Right ventricle myocardium superior (tissue), 1 donor: ENCODE results near the gene KRTAP10-10. TPM values are rescaled to one million over a fixed set of nuclear protein-coding genes. Genes with fewer than 3 reads are reported as not detected.
"Not testable (repeated sequence)": the region's sequence is repeated elsewhere in the genome, so short reads cannot be mapped to it uniquely, and the experiment has no call there.

Source experiments
- ATAC-seq: fragments of 200-7000 bp; cut with Tn5 transposase; one replicate; pipeline ENCODE4 v1.9.1; 2020; ENCODE audit warnings: mild to moderate bottlenecking; ENCODE audit not compliant: poor library complexity
- DNase-seq: peaks from one replicate; pipeline ENCODE4 v3.0.0-alpha.2; 2020
- intact Hi-C: fragments of 100-400 bp; cut with DNase I; formaldehyde crosslinking; loops from one replicate; pipeline ENCODE4 v1.11.2; 2022
- long read RNA-seq: library from polyadenylated mRNA; unstranded; transcript quantifications from one replicate; pipeline ENCODE4 v2.0.0, GENCODE V29; 2021
- total RNA-seq: library from RNA; stranded (reverse); fragmentation: NEBNext Ultra II Directional; extraction: Animal tissue kit (Norgen Biotek cat#: 25700); gene quantifications from one replicate; pipeline ENCODE4 v1.2.1, GENCODE V29; 2021
- donor health status: DM: no; HTN: yes; CAD: no; lungs with severe emphysema.

Gene KRTAP10-10, protein sequence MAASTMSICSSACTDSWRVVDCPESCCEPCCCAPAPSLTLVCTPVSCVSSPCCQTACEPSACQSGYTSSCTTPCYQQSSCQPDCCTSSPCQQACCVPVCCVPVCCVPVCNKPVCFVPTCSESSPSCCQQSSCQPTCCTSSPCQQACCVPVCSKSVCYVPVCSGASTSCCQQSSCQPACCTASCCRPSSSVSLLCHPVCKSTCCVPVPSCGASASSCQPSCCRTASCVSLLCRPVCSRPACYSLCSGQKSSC
- not detected for total RNA-seq
- long read RNA-seq: 0 reads

DNA sequence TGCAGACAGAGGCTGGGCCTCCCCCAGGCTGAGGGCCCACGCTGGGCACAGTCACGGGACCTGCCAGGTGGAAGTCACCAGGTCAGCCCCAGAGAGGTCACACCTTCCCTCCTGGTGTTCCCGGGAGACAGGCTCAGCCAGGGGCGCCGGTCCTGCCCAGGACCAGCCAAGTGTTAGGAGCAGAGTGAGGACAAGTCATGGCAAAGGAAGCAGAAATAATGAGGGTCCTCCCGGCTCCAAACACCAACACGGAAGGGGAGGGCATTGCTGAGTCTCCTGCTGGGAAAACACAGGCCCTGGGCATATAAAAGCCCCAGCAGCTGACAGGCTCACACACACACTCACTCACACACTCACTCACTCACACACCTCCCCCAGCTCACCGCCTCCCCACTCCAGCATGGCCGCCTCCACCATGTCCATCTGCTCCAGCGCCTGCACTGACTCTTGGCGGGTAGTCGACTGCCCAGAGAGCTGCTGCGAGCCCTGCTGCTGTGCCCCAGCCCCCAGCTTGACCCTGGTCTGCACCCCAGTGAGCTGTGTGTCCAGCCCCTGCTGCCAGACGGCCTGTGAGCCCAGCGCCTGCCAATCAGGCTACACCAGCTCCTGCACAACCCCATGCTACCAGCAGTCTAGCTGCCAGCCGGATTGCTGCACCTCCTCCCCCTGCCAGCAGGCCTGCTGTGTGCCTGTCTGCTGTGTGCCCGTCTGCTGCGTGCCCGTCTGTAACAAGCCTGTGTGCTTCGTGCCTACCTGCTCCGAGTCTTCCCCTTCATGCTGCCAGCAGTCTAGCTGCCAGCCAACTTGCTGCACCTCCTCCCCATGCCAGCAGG lies at the start of gene KRTAP10-10:
KRTAP10-10 (plus strand) TSS at position 339 of the 833 bp plus-strand sequence; CDS start at position 401, 62 bp downstream.
- intact Hi-C loops: no loop called here
- ATAC-seq (no peak), DNase-seq (no peak)

DNA sequence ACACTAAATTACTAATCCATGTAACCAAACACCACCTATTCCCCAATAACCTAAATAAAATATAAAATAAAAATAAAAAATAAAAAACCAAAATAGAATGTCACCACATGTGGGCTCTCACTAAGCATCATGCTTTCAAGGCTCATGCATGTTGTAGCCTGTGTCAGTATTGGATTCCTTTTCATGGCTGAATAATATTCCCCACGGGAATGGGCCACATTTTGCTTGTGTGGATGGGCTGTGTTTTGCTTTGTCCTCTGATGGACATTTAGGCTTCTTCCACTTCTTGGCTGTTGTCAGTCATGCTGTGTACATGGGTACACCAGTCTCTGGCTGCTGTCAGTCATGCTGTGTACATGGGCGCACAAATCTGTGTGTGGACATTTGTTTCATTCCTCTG lies 48.1 kb upstream of the KRTAP10-10 start:
- no peak for ATAC-seq
- DNase-seq: no peak
- intact Hi-C loops: no loop called here

- intact Hi-C loops: no loop called here
- ATAC-seq (no peak), DNase-seq (no peak)
Observed at GRCh38 chr21:44589586-44590305, 47.4 kb upstream of the KRTAP10-10 start.

GRCh38 chr21:44590311-44590721 lies 46.8 kb upstream of the KRTAP10-10 start:
- ATAC-seq (no peak), DNase-seq (no peak)
- intact Hi-C loops: no loop called here

- intact Hi-C loops, ATAC-seq, DNase-seq: not testable (repeated sequence)
Observed at GRCh38 chr21:44590897-44591800, 46.0 kb upstream of the KRTAP10-10 start.

GRCh38 chr21:44591801-44592130 lies 45.4 kb upstream of the KRTAP10-10 start:
- ATAC-seq, DNase-seq, intact Hi-C loops: not testable (repeated sequence)

- no peak for ATAC-seq
Observed at GRCh38 chr21:44592446-44593311, 44.5 kb upstream of the KRTAP10-10 start, which contains the start of gene KRTAP10-6. Gene KRTAP10-6, minus strand, starts transcription at chr21:44592505. Its CDS starts 21 bp downstream, at chr21:44592484.

DNA sequence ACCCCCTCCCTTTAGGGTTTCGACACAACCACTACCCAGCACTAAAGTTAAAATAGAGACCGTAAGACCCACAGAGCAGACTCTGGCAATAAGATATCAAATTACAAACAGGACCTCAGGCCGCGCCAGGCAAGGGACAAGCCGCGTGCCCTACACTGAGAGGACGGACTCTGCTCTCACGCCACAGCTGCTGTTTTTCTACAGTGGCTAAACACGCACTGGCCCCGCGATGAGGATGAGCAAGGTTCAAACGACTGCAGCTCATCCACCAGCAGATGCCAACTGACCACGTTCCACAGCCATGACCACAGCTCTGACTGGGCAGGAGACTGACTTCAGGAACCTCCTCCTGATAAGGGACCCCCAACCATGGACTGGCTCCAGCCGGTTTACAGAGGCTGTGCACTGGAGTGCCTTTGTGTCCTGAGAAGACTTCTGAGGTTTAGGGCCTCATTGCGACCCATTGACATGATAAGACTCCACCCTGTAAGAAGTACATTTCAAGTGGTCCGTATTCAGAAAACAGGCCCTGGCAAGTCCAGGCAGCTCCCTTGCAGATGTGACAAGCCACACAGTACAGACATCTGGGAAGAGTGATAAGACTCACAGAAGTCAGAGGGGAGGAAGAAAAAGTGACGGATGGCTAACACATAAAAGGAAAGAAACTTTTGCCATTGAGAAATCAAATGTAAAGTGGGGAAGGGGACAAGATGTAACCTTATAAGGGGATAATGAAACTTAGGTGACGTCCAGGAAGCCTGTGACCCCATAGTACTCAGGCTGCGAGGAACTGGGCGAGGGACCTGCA lies 43.4 kb upstream of the KRTAP10-10 start:
- intact Hi-C loops: no loop called here
- ATAC-seq: no peak

More at GRCh38 chr21:44592446-44593311, 44.5 kb upstream of the KRTAP10-10 start, which contains the start of gene KRTAP10-6:
- DNase-seq: no peak
- intact Hi-C loops: no loop called here

DNA sequence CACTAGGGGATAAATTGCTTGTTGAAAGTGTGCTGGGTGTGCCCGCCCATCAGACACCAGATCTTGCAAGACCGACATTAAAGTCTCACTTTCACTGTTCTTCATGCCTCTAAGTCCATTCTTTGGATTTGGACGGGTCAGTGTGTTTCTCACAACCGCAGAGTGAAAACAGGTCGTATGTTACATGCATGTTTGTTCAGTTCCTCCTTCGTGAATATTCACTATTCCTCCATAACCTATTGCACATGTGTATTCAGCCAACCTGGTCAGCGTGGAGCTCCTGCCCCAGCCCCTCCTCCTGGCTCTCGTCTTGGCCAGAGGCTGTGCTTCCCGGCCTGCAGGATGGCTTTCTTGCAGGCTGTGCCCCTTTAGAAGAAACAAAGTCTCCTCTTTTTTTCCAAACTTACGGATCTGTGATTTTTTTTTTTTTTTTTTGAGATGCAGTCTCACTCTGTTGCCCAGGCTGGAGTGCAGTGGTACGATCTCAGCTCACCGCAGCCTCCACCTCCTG lies 42.7 kb upstream of the KRTAP10-10 start:
- no peak for ATAC-seq
- intact Hi-C loops: no loop called here
- DNase-seq: no peak

More for the DNA sequence above, 43.4 kb upstream of the KRTAP10-10 start:
- no peak for DNase-seq

DNA sequence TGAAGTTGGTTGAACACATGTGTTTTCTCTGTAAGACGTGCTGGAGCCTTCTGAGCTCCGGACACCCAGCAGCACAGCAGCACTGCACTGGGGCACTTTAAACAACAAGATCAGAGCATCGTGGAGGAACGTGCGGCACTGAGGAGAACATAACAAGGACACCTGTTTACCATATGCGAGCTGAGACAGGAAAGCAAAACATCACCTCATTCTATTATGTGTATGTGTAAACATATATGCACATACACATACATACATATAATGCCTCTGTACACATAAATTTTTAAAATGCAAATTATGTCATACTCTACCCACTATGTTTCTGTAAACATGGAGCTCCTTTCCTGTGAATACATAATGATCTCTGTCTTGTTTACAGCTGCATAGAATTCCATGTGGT lies 41.6 kb upstream of the KRTAP10-10 start:
- intact Hi-C loops: no loop called here
- ATAC-seq: no peak
- no peak for DNase-seq

DNA sequence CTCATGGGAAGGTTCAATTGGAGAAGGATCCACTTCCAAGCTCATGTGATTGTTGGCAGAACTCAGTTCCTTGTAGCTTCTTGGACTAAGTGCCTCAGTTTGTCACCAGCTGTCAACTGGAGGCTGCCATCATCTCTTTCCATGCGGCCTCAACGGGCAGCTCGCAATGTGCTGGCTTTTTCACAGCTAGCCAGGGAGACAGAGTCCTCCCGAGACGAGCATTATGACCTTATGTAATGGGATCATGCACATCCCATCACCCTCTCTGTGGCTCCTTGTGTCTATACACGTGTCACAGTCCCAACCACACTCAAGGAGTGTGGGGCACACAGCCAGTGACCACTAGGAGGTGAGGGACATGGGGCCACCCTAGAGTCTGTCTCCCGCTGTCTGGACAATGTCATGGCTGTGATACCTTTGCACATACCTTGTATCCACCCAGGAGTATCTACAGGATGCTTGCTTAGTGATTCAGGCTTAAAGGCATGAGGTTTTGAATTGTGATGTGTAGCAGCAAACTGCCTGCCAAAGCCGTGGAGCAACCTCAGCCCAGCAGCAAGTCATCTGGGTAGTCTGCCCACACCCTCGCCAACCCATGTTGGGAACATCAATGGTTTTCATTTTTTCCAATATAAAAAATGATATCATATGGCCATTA lies 41.0 kb upstream of the KRTAP10-10 start:
- ATAC-seq (no peak), DNase-seq (no peak)
- intact Hi-C loops: no loop called here

- ATAC-seq: no peak
- intact Hi-C loops: no loop called here
- no peak for DNase-seq
Observed at GRCh38 chr21:44598061-44598460, 39.1 kb upstream of the KRTAP10-10 start.

- no peak for ATAC-seq
- DNase-seq: no peak
- intact Hi-C loops: no loop called here
Observed at GRCh38 chr21:44599264-44600029, 37.7 kb upstream of the KRTAP10-10 start.

GRCh38 chr21:44600118-44600978 lies 36.8 kb upstream of the KRTAP10-10 start, which contains the start of gene KRTAP10-7:
Gene KRTAP10-7, plus strand, starts transcription at chr21:44600597. Its CDS starts 25 bp downstream, at chr21:44600622.
- not testable (repeated sequence) for DNase-seq

More at GRCh38 chr21:44600118-44600978, 36.8 kb upstream of the KRTAP10-10 start, which contains the start of gene KRTAP10-7:
- ATAC-seq, intact Hi-C loops: not testable (repeated sequence)
